Heart left ventricle (tissue), 16 donors: ENCODE results near the gene PAK1. TPM values are rescaled to one million over a fixed set of nuclear protein-coding genes. Genes with fewer than 3 reads are reported as not detected.

ENCODE experiments used
- ATAC-seq, 4 donors: fragments of 200-7000 bp; cut with Tn5 transposase; one replicate each; pipeline ENCODE4 v1.9.1; 2020 to 2022; ENCODE audit warnings: moderate library complexity in 4 of 4, mild to moderate bottlenecking in 3 of 4, moderate number of reproducible peaks in 1 of 4
- DNase-seq, 5 donors: peaks; one replicate each; pipeline ENCODE4 v3.0.0-alpha.2; 2020
- H3K27ac ChIP-seq, 12 donors: fragments of 200-600 bp; sonication (generic) in 4 of 12; one replicate each; pipeline versions ENCODE4 v1.5.0 to v1.8.0; 2016 to 2022; ENCODE audit warnings: mild to moderate bottlenecking in 2 of 12
- H3K27me3 ChIP-seq, 9 donors: fragments of 200-600 bp; sonication (generic) in 2 of 9; one replicate each; pipeline versions ENCODE4 v1.5.1 to v1.8.0; 2016 to 2022; ENCODE audit warnings: mild to moderate bottlenecking in 3 of 9
- H3K36me3 ChIP-seq, 9 donors: fragments of 200-600 bp; sonication (generic) in 2 of 9; one replicate each; pipeline versions ENCODE4 v1.5.0 to v1.8.0; 2018 to 2022; ENCODE audit warnings: mild to moderate bottlenecking in 2 of 9
- H3K4me1 ChIP-seq, 12 donors: fragments of 200-600 bp; sonication (generic) in 4 of 12; one replicate each; pipeline versions ENCODE4 v1.5.0 to v1.8.0; 2016 to 2022; ENCODE audit warnings: mild to moderate bottlenecking in 3 of 12
- H3K4me3 ChIP-seq, 12 donors: fragments of 200-600 bp; sonication (generic) in 4 of 12; one replicate each; pipeline versions ENCODE4 v1.5.0 to v1.8.0; 2017 to 2022; ENCODE audit warnings: mild to moderate bottlenecking in 9 of 12, moderate library complexity in 4 of 12
- H3K9me3 ChIP-seq, 12 donors: fragments of 200-600 bp; sonication (generic) in 4 of 12; one replicate each; pipeline versions ENCODE4 v1.5.0 to v1.8.0; 2016 to 2022; ENCODE audit warnings: mild to moderate bottlenecking in 1 of 12
- CTCF ChIP-seq, 12 donors: fragments of 200-600 bp; sonication (generic) in 4 of 12; IDR thresholded peaks; one replicate each; pipeline versions ENCODE4 v1.5.0 to v1.8.0; 2018 to 2022; ENCODE audit warnings: antibody characterized with exemption in 12 of 12, mild to moderate bottlenecking in 5 of 12
- POLR2A ChIP-seq, 2 donors: fragments of 450-650 bp; IDR thresholded peaks; one replicate each; pipeline ENCODE4 v1.6.1; 2017; ENCODE audit warnings: antibody characterized with exemption in 2 of 2, mild to moderate bottlenecking in 2 of 2, moderate library complexity in 2 of 2
- WGBS, 4 donors: extraction: QIAGEN DNeasy Blood & Tissue Kit in 2 of 4; methylation state at CpG; one replicate each; pipeline versions ENCODE4 v1.1.5 to v1.1.7; 2013 to 2018; 5-methylcytosine and 5-hydroxymethylcytosine counted together
- intact Hi-C, 10 donors: fragments of 100-400 bp; cut with DNase I; formaldehyde crosslinking; loops; one replicate each; pipeline versions ENCODE4 v1.11.1 to v1.14.2; 2022
- polyA plus RNA-seq, 2 donors: library from polyadenylated mRNA; stranded (reverse); fragments of 200-250 nt; gene quantifications; one replicate each; pipeline ENCODE4 v1.2.3, GENCODE V29; 2013
- total RNA-seq, 9 donors: library from RNA; depleted of rRNA in 2 of 9; stranded (reverse); fragments of >200 nt in 2 of 9; fragmentation: NEBNext Ultra II Directional in 3 of 9; extraction: Animal tissue kit (Norgen Biotek cat#: 25700) in 3 of 9; gene quantifications; one replicate each; pipeline versions ENCODE4 v1.1.0 to v1.2.4, GENCODE V29; 2016 to 2023
- donor health status: ischemic (EF 13 %, LVEDD 7.1; RV severe dilation, severe dysfunction).
- donor health status: healthy with polysubstance abuse.
- donor health status: DM: no; HTN: yes; CAD: no.
- donor health status: DM: no; HTN: no; CAD: no.
- donor health status: ischemic (EF 25% LVEDD 6.9; RV normal size, moderate dysfunction).
- donor health status: ischemic (EF 25% LVEDD 5.7; RV mildly dilated, moderate dysfunction).
- donor health status: healthy.
- donor health status: DM: yes; HTN: yes; CAD: no.
- donor health status: ischemic (EF 35%, LVEDD 5.7; RV mildly dilated, moderate dysfunction).
- donor health status: nonischemic (EF 11% LVEDD 7.7; RV severe dilation, severe dysfunction).
- donor health status: DM: yes; HTN: yes; CAD: no.
- donor health status: PGD.
- donor health status: ischemic (EF 29% LVEDD 5.4; RV normal size, mild dysfunction).
- donor health status: nonischemic (EF 23%, LVEDD 6.1; RV moderate dilation, normal function).

Gene PAK1
- total and polyA plus RNA-seq, 11 donors, result 2.1 to 25.4 (median 5.9) TPM

GRCh38 chr11:77424644-77425043 is 49.2 kb downstream of the PAK1 start:
- H3K27me3 ChIP-seq, result no peaks in the 10 kb centered on the region
- intact Hi-C loops, result no loop called here
- no peaks in the 10 kb centered on the region for H3K36me3 ChIP-seq
- no peak overlapping the region for H3K4me3 ChIP-seq
- TF ChIP-seq CTCF (IDR thresholded peaks at IDR 0.05) (no peak), POLR2A (IDR thresholded peaks at IDR 0.05) (no peak)
- 76 to 85% (median 82%) methylated on average over 3 of the region's 3 CpGs for WGBS, 4 donors
- no peaks in the 10 kb centered on the region for H3K9me3 ChIP-seq
- ATAC-seq (no peak), DNase-seq (no peak)
- H3K4me1 ChIP-seq, result no peaks in the 10 kb centered on the region
- H3K27ac ChIP-seq, result no peak overlapping the region

GRCh38 chr11:77423624-77424023 is 50.3 kb downstream of the PAK1 start:
- TF ChIP-seq CTCF (IDR thresholded peaks at IDR 0.05), result no peak
- no peak for TF ChIP-seq POLR2A (IDR thresholded peaks at IDR 0.05)
- intact Hi-C loops, result no loop called here
- H3K4me3 ChIP-seq, result no peak overlapping the region
- H3K9me3 ChIP-seq, result no peaks in the 10 kb centered on the region
- peaks cover 0 to 5% (median 0%) of the 10 kb centered on the region in 12 donors for H3K4me1 ChIP-seq
- no peak overlapping the region for H3K27ac ChIP-seq
- ATAC-seq, result no peak
- no peak for DNase-seq
- H3K27me3 ChIP-seq, result no peaks in the 10 kb centered on the region
- H3K36me3 ChIP-seq, result no peaks in the 10 kb centered on the region

- DNase-seq (no peak), ATAC-seq (no peak)
- intact Hi-C loops, result no loop called here
- 86 to 94% (median 90%) methylated on average over 1 of the region's 1 CpG for WGBS, 4 donors
- no peak for TF ChIP-seq CTCF (IDR thresholded peaks at IDR 0.05)
- no peak for TF ChIP-seq POLR2A (IDR thresholded peaks at IDR 0.05)
- H3K4me3 ChIP-seq, result no peak overlapping the region
- H3K27ac ChIP-seq, result no peak overlapping the region
- no peaks in the 10 kb centered on the region for H3K27me3 ChIP-seq
- peaks cover 0 to 11% (median 0%) of the 10 kb centered on the region in 12 donors for H3K4me1 ChIP-seq
- H3K36me3 ChIP-seq, result no peaks in the 10 kb centered on the region
- no peaks in the 10 kb centered on the region for H3K9me3 ChIP-seq
Observed at GRCh38 chr11:77422687-77423086, 51.2 kb downstream of the PAK1 start.

GRCh38 chr11:77421041-77421723 is 52.7 kb downstream of the PAK1 start:
- H3K36me3 ChIP-seq, result no peaks in the 10 kb centered on the region
- no peaks in the 10 kb centered on the region for H3K9me3 ChIP-seq
- H3K4me1 ChIP-seq, result peaks cover 0 to 11% (median 0%) of the 10 kb centered on the region in 12 donors
- H3K27ac ChIP-seq, result no peak overlapping the region
- TF ChIP-seq POLR2A (IDR thresholded peaks at IDR 0.05) (no peak), CTCF (IDR thresholded peaks at IDR 0.05) (no peak)
- no peaks in the 10 kb centered on the region for H3K27me3 ChIP-seq
- WGBS, 4 donors, result 71 to 81% (median 73%) methylated on average over 2 of the region's 2 CpGs
- intact Hi-C loops, result no loop called here
- DNase-seq, result no peak
- ATAC-seq, result no peak
- H3K4me3 ChIP-seq, result no peak overlapping the region
